IMR-90 (cell line): Measurements from ENCODE around the gene CGN. TPM values are rescaled to one million over a fixed set of nuclear protein-coding genes. Genes with fewer than 3 reads are reported as not detected.

Experiments used
- ATAC-seq: fragments of 200-7000 bp; cut with Tn5 transposase; 2 replicates; pipeline ENCODE4 v1.9.1; 2020; ENCODE audit warnings: low read depth, mild to moderate bottlenecking, moderate library complexity
- BruUV-seq: library from RNA; stranded (reverse); fragments of 400-500 nt; replicated peaks from 2 replicates; lab custom pipeline; 2021; lab: Mats Ljungman, UMichigan
- CTCF ChIA-PET: fragments of 300-600 bp; formaldehyde crosslinking; extraction: SDS; loops from one replicate; lab custom pipeline; 2021; ENCODE audit warnings: antibody characterized with exemption; lab: Yijun Ruan, JAX
- POLR2A ChIA-PET: fragments of 300-600 bp; sonication (Branson Sonifier 250); formaldehyde crosslinking; loops from one replicate; lab custom pipeline; 2022; ENCODE audit warnings: antibody characterized with exemption; ENCODE audit not compliant: unreplicated experiment; lab: Charles Lee
- DNase-seq: peaks from one replicate; pipeline ENCODE4 v3.0.0; 2013
- H2AFZ ChIP-seq: replicated peaks from 2 replicates; pipeline ENCODE3; 2013; ENCODE audit warnings: low read length, mild to moderate bottlenecking; ENCODE audit not compliant: poor library complexity
- H2AK5ac ChIP-seq: 2 replicates; pipeline ENCODE4 v1.6.1; 2013; ENCODE audit warnings: low read depth, low read length, inconsistent platforms
- H2AK9ac ChIP-seq: replicated peaks from 2 replicates; pipeline ENCODE3; 2013; ENCODE audit warnings: mild to moderate bottlenecking, low read depth, low read length, moderate library complexity; ENCODE audit not compliant: poor library complexity
- H2BK120ac ChIP-seq: 2 replicates; pipeline ENCODE4 v1.6.1; 2013; ENCODE audit warnings: low read depth, low read length, inconsistent platforms
- H2BK15ac ChIP-seq: 3 replicates; pipeline ENCODE4 v1.6.1; 2013; ENCODE audit warnings: low read depth, low read length, inconsistent platforms
- H2BK20ac ChIP-seq: 2 replicates; pipeline ENCODE4 v1.6.1; 2013; ENCODE audit warnings: low read depth, mild to moderate bottlenecking, inconsistent platforms, low read length, moderate library complexity
- H2BK5ac ChIP-seq: 2 replicates; pipeline ENCODE4 v1.6.1; 2013; ENCODE audit warnings: mild to moderate bottlenecking, low read depth, low read length, inconsistent platforms; ENCODE audit not compliant: poor library complexity, severe bottlenecking
- H3K14ac ChIP-seq: replicated peaks from 2 replicates; pipeline ENCODE4 v1.6.1; 2013; ENCODE audit warnings: low read depth, low read length, inconsistent platforms
- H3K18ac ChIP-seq: 2 replicates; pipeline ENCODE4 v1.6.1; 2013; ENCODE audit warnings: low read depth, low read length, control low read depth
- H3K23ac ChIP-seq: 2 replicates; pipeline ENCODE4 v1.6.1; 2013; ENCODE audit warnings: low read depth, low read length, inconsistent platforms
- H3K27ac ChIP-seq: 2 replicates; pipeline ENCODE4 v1.5.1; 2013; ENCODE audit warnings: mild to moderate bottlenecking, control low read depth, low read length; ENCODE audit not compliant: insufficient read depth
- H3K27me3 ChIP-seq: 2 replicates; pipeline ENCODE4 v1.6.1; 2013; ENCODE audit warnings: low read length; ENCODE audit not compliant: control insufficient read depth, insufficient read depth
- H3K36me3 ChIP-seq: 2 replicates; pipeline ENCODE4 v1.6.1; 2013; ENCODE audit warnings: low read length, mixed read lengths; ENCODE audit not compliant: control insufficient read depth, insufficient read depth
- H3K4ac ChIP-seq: 2 replicates; pipeline ENCODE4 v1.6.1; 2013; ENCODE audit warnings: low read depth, low read length, inconsistent platforms
- H3K4me1 ChIP-seq: 2 replicates; pipeline ENCODE4 v1.6.1; 2013; ENCODE audit warnings: low read length, mixed read lengths; ENCODE audit not compliant: control insufficient read depth, insufficient read depth
- H3K4me2 ChIP-seq: 2 replicates; pipeline ENCODE4 v1.6.1; 2013; ENCODE audit warnings: low read depth, mild to moderate bottlenecking, control low read depth, low read length, moderate library complexity
- H3K4me3 ChIP-seq: 2 replicates; pipeline ENCODE4 v1.5.1; 2013; ENCODE audit warnings: low read depth, mild to moderate bottlenecking, control low read depth, low read length, moderate library complexity; ENCODE audit not compliant: insufficient read depth
- H3K56ac ChIP-seq: 2 replicates; pipeline ENCODE4 v1.6.1; 2013; ENCODE audit warnings: low read length, inconsistent platforms; ENCODE audit not compliant: insufficient read depth; ENCODE audit errors: extremely low read depth
- H3K79me1 ChIP-seq, 2 experiments: 2 replicates each; pipeline ENCODE4 v1.6.1; 2013; ENCODE audit warnings: low read length in 2 of 2, inconsistent platforms in 1 of 2, low read depth in 1 of 2
- H3K9ac ChIP-seq: 2 replicates; pipeline ENCODE4 v1.6.1; 2013; ENCODE audit warnings: low read depth, low read length, control low read depth
- H3K9me1 ChIP-seq: 2 replicates; pipeline ENCODE4 v1.6.1; 2013; ENCODE audit warnings: low read length, inconsistent platforms; ENCODE audit not compliant: insufficient read depth
- H3K9me3 ChIP-seq: 2 replicates; pipeline ENCODE4 v1.6.1; 2013; ENCODE audit warnings: low read length; ENCODE audit not compliant: control insufficient read depth, insufficient read depth
- H4K20me1 ChIP-seq: 2 replicates; pipeline ENCODE4 v1.6.1; 2013; ENCODE audit warnings: low read length, inconsistent platforms; ENCODE audit not compliant: insufficient read depth
- H4K5ac ChIP-seq: 2 replicates; pipeline ENCODE4 v1.6.1; 2013; ENCODE audit warnings: mild to moderate bottlenecking, low read depth, low read length, control low read depth
- H4K8ac ChIP-seq, 2 experiments: 2 replicates each; pipeline ENCODE4 v1.6.1; 2013; ENCODE audit warnings: low read depth in 2 of 2, low read length in 2 of 2, control low read depth in 1 of 2, inconsistent platforms in 1 of 2
- H4K91ac ChIP-seq: 2 replicates; pipeline ENCODE4 v1.6.1; 2013; ENCODE audit warnings: low read depth, low read length, inconsistent platforms; ENCODE audit not compliant: insufficient read depth
- CHD1 ChIP-seq: IDR thresholded peaks from 2 replicates; pipeline ENCODE4 v1.6.1; 2012; ENCODE audit warnings: low read depth, low read length, improper control_type of control experiment
- FOS ChIP-seq: fragments of 150-350 bp; IDR thresholded peaks from 2 replicates; pipeline ENCODE4 v1.6.1; 2016; ENCODE audit warnings: low read depth, low read length
- MXI1 ChIP-seq: IDR thresholded peaks from 2 replicates; pipeline ENCODE4 v1.6.1; 2012; ENCODE audit warnings: low read depth, mild to moderate bottlenecking, low read length, moderate library complexity, borderline replicate concordance
- RAD21 ChIP-seq: IDR thresholded peaks from 2 replicates; pipeline ENCODE4 v1.6.1; 2012; ENCODE audit warnings: low read length, improper control_type of control experiment
- RCOR1 ChIP-seq: IDR thresholded peaks from 2 replicates; pipeline ENCODE4 v1.6.1; 2012; ENCODE audit warnings: mild to moderate bottlenecking, low read length, improper control_type of control experiment; ENCODE audit not compliant: insufficient replicate concordance
- SMC3 ChIP-seq: fragments of 150-350 bp; IDR thresholded peaks from 2 replicates; pipeline ENCODE4 v1.6.1; 2016; ENCODE audit warnings: low read depth, mild to moderate bottlenecking, antibody characterized with exemption, low read length, moderate library complexity
- WGBS, 2 experiments: methylation state at CpG; one replicate each; pipeline versions ENCODE4 v1.1.5 to v1.1.7; 2013; ENCODE audit warnings: missing lambda C conversion rate in 2 of 2; ENCODE audit not compliant: insufficient read length in 1 of 2; ENCODE audit errors: extremely low coverage in 2 of 2; 5-methylcytosine and 5-hydroxymethylcytosine counted together
- dilution Hi-C: fragments of 300-500 bp; cut with HindIII; formaldehyde crosslinking; loops from one replicate; pipeline ENCODE4 v1.14.3; 2018; ENCODE audit warnings: low sequenced_read_pairs; ENCODE audit not compliant: unreplicated experiment
- in situ Hi-C: fragments of 300-500 bp; cut with MboI; formaldehyde crosslinking; loops from 3 replicates; pipeline ENCODE4 v1.14.3; 2019; ENCODE audit warnings: low sequenced_read_pairs, inconsistent platforms, mixed read lengths
- intact Hi-C: fragments of 100-400 bp; cut with micrococcal nuclease; formaldehyde crosslinking; loops from 2 replicates; pipeline ENCODE4 v1.10.0; 2022
- microRNA-seq, 2 experiments: library from miRNA; stranded (forward) in 1 of 2; unstranded in 1 of 2; fragments of 10-50 nt in 1 of 2; fragments of <30 nt in 1 of 2; gene quantifications in 1 of 2; microRNA quantifications in 1 of 2; one replicate each; pipeline versions ENCODE3 to v1.1.0; 2013 to 2020; ENCODE audit not compliant: insufficient read depth in 1 of 2, insufficient read length in 1 of 2, unreplicated experiment in 1 of 2
- polyA plus RNA-seq, 3 experiments: library from polyadenylated mRNA; depleted of rRNA; stranded (reverse); fragments of >200 nt; gene quantifications; 2 replicates each; pipeline ENCODE4 v1.2.3, GENCODE V29; 2012; ENCODE audit warnings: low replicate concordance in 1 of 3
- small RNA-seq, 5 experiments: library from RNA; depleted of rRNA; stranded (forward); fragments of <200 nt; gene quantifications; one replicate each; pipeline ENCODE3, GENCODE V24; 2012
- total RNA-seq: library from RNA; depleted of rRNA; stranded (reverse); fragments of >200 nt; gene quantifications from 2 replicates; pipeline ENCODE4 v1.2.3, GENCODE V29; 2012; rRNA removed

CGN gene
- total and polyA plus RNA-seq, 2 of the 4 experiments (the other 2 are of a cell fraction): 0.34 to 0.36 TPM

DNA sequence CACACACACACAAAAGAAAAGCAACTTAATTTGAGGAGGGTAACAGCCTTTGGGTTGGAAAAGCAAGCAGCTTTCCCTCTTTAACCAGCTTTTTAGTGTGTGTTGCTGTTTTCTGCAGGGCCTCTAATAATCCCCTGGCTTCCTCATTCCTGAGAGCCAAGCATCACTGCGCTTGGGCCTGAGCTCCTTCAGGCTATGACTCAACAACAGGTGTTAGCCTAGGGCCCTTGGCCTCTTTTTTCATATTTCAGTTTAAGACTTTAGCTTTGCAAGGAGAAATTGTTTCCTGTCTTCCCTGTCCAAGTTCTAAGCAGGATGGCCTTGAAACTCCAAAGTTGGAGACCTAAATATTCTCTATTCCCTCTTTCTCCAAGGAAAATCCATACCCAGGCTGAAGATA lies 74.4 kb downstream of the CGN start:
- CTCF ChIA-PET: interaction anchor here (0.6 to 1.3 kb wide), 2 partner anchors 8 to 70 kb away, joined by 3 read pairs; no protein-coding TSS in a partner anchor

More for the DNA sequence above, 74.4 kb downstream of the CGN start:
- peak; percentile 49; the same call in 1 of the 2 replicates for TF ChIP-seq FOS
- TF ChIP-seq RCOR1: peak; percentile 87
- no peak for TF ChIP-seq SMC3
- no peak for TF ChIP-seq RAD21
- TF ChIP-seq MXI1: no peak
- TF ChIP-seq CHD1: no peak
- peak overlapping the region; percentile 46; the same call in 1 of the 2 replicates for H3K4ac ChIP-seq
- H2AK5ac ChIP-seq: 0 out of 2 replicates have a peak overlapping the region, but pooled peaks have one; percentile 13
- H3K56ac ChIP-seq: no peak overlapping the region
- peaks cover 2% of the 10 kb centered on the region; the same call in 1 of the 2 replicates for H3K4me1 ChIP-seq
- no peak overlapping the region for H4K91ac ChIP-seq
- H4K20me1 ChIP-seq: no peaks in the 10 kb centered on the region
- H3K14ac ChIP-seq: peak overlapping the region; percentile 46; the same call in 1 of the 2 replicates
- dilution Hi-C loops: no loop called here
- no peak overlapping the region for H3K4me3 ChIP-seq
- no peak overlapping the region for H2AK9ac ChIP-seq
- no peaks in the 10 kb centered on the region for H3K9me1 ChIP-seq
- 0 out of 2 replicates have a peak overlapping the region, but pooled peaks have one; percentile 5 for H3K18ac ChIP-seq
- in situ Hi-C loops: no loop called here
- no peak overlapping the region; the same call in 2 of the 3 replicates for H2BK15ac ChIP-seq
- H2BK20ac ChIP-seq: no peak overlapping the region
- POLR2A ChIA-PET: no interaction called here
- H3K27me3 ChIP-seq: no peaks in the 10 kb centered on the region
- H4K5ac ChIP-seq: no peak overlapping the region
- peak overlapping the region in 1 of 2 experiments; percentile 66; a peak in 2 of 4 replicates for H4K8ac ChIP-seq
- peaks cover 16% of the 10 kb centered on the region for H3K36me3 ChIP-seq
- no CpG with 5 or more reads among the region's 1 CpG for WGBS, 2 experiments
- peak overlapping the region; percentile 69 for H2AFZ ChIP-seq
- intact Hi-C loops: no loop called here
- no TSS peak for BruUV-seq
- no peaks in the 10 kb centered on the region for H3K79me1 ChIP-seq
- no peak overlapping the region for H3K9ac ChIP-seq
- peak overlapping the region; percentile 45; the same call in 1 of the 2 replicates for H2BK120ac ChIP-seq
- no peak overlapping the region for H3K4me2 ChIP-seq
- H3K9me3 ChIP-seq: no peaks in the 10 kb centered on the region
- no peak overlapping the region for H3K23ac ChIP-seq
- peak overlapping the region; percentile 32; the same call in 1 of the 2 replicates for H3K27ac ChIP-seq
- peak; percentile 89 for DNase-seq
- peak; percentile 92 for ATAC-seq
- no peak overlapping the region for H2BK5ac ChIP-seq

Small RNA genes within 50 kb of the gene (microRNA-seq; reads per million reads assigned to microRNA genes)
- gene MIR554 (ENCODE audit: insufficient read depth in 1 of 2, insufficient read length in 1 of 2, unreplicated experiment in 1 of 2) (0 reads per million in 2 experiments), gene RF00405 (ENCODE audit: insufficient read depth, insufficient read length) (not detected)

Small RNA genes within 50 kb of the gene (small RNA-seq; reads per million reads assigned to genes)
- gene MIR554: 0 reads per million in 5 experiments
- 0 to 0.18 (median 0) reads per million in 5 experiments for gene RF00405

Other genes starting within 250 kb of the CGN start
- 5.7 and 6.4 TPM in 2 replicates for gene ZNF687, start 229.1 kb upstream of the CGN start, total RNA-seq
- gene ZNF687, start 229.1 kb upstream of the CGN start, polyA plus RNA-seq (2012; rRNA removed): 10.8 and 13.7 TPM in 2 replicates
- gene PI4KB, start 184.0 kb upstream of the CGN start, total RNA-seq: 77.2 and 94.5 TPM in 2 replicates
- gene PI4KB, start 184.0 kb upstream of the CGN start, polyA plus RNA-seq (2012; rRNA removed): 82.4 and 91.5 TPM in 2 replicates
- gene RFX5, start 164.1 kb upstream of the CGN start, total RNA-seq: 37.8 and 44.4 TPM in 2 replicates
- 26.8 and 29.3 TPM in 2 replicates for gene RFX5, start 164.1 kb upstream of the CGN start, polyA plus RNA-seq (2012; rRNA removed)
- gene SELENBP1, start 138.7 kb upstream of the CGN start, total RNA-seq: 21.1 and 21.3 TPM in 2 replicates
- gene SELENBP1, start 138.7 kb upstream of the CGN start, polyA plus RNA-seq (2012; rRNA removed): 54.9 and 56.9 TPM in 2 replicates
- 376 and 457 TPM in 2 replicates for gene PSMB4, start 111.8 kb upstream of the CGN start, total RNA-seq
- gene PSMB4, start 111.8 kb upstream of the CGN start, polyA plus RNA-seq (2012; rRNA removed): 565 and 640 TPM in 2 replicates
- 15.0 and 20.8 TPM in 2 replicates for gene POGZ, start 51.9 kb upstream of the CGN start, total RNA-seq
- gene POGZ, start 51.9 kb upstream of the CGN start, polyA plus RNA-seq (2012; rRNA removed): 27.4 and 33.5 TPM in 2 replicates
- gene TUFT1, start 28.9 kb downstream of the CGN start, total RNA-seq: 30.3 and 33.3 TPM in 2 replicates
- 18.4 and 21.2 TPM in 2 replicates for gene TUFT1, start 28.9 kb downstream of the CGN start, polyA plus RNA-seq (2012; rRNA removed)
- gene SNX27, start 100.7 kb downstream of the CGN start, total RNA-seq: 25.6 and 34.4 TPM in 2 replicates
- 9.3 and 12.3 TPM in 2 replicates for gene SNX27, start 100.7 kb downstream of the CGN start, polyA plus RNA-seq (2012; rRNA removed)
- not detected in 2 replicates for gene CELF3, start 205.4 kb downstream of the CGN start, total RNA-seq
- not detected in 2 replicates for gene CELF3, start 205.4 kb downstream of the CGN start, polyA plus RNA-seq (2012; rRNA removed)
- not detected in 2 replicates for gene RIIAD1, start 210.1 kb downstream of the CGN start, total RNA-seq
- gene RIIAD1, start 210.1 kb downstream of the CGN start, polyA plus RNA-seq (2012; rRNA removed): not detected in 2 replicates